Keratinocyte (primary cell): ENCODE data around the gene PLXNA2.

Experiments
- EZH2 ChIP-seq: IDR thresholded peaks from one replicate; pipeline ENCODE4 v1.6.1; 2012; ENCODE audit warnings: inconsistent platforms, mild to moderate bottlenecking, low read length, moderate library complexity
- TF ChIP-seq, protein P1 (sequence below), 3 experiments: IDR thresholded peaks in 1 of 3; conservative IDR thresholded peaks in 1 of 3; optimal IDR thresholded peaks in 1 of 3; 2 replicates in 2 of 3; 3 replicates in 1 of 3; pipeline versions ENCODE3 to v1.5.1; 2011; ENCODE audit warnings: low read length in 3 of 3, mild to moderate bottlenecking in 3 of 3, moderate library complexity in 2 of 3, control low read depth in 1 of 3, inconsistent platforms in 1 of 3; ENCODE audit not compliant: insufficient read depth in 2 of 3; ENCODE audit errors: extremely low read depth in 1 of 3

DNA sequence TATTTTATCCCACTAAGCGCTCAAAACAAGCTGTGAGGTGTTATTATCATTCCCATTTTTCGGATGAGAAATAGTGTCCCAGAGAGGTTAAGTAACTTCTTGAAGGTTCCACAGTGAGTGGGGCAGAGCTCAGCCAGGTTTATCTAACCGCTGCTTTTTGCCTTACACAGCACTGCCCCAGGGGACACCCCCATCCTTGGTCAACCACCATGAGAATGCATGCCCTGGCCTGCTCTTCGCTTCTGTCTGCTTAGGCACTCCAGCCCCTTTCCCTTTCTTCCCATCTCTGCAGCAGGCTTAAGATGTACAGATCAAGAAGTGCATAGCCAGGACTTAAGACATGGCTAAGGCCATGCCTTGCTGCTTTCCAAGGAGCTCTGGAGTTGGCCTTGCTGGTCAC, 174.3 kb downstream of the PLXNA2 start:
- TF ChIP-seq, protein P1, sequence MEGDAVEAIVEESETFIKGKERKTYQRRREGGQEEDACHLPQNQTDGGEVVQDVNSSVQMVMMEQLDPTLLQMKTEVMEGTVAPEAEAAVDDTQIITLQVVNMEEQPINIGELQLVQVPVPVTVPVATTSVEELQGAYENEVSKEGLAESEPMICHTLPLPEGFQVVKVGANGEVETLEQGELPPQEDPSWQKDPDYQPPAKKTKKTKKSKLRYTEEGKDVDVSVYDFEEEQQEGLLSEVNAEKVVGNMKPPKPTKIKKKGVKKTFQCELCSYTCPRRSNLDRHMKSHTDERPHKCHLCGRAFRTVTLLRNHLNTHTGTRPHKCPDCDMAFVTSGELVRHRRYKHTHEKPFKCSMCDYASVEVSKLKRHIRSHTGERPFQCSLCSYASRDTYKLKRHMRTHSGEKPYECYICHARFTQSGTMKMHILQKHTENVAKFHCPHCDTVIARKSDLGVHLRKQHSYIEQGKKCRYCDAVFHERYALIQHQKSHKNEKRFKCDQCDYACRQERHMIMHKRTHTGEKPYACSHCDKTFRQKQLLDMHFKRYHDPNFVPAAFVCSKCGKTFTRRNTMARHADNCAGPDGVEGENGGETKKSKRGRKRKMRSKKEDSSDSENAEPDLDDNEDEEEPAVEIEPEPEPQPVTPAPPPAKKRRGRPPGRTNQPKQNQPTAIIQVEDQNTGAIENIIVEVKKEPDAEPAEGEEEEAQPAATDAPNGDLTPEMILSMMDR (optimal IDR thresholded peaks at IDR 0.05 in 1 of 3, IDR thresholded peaks at IDR 0.05 in 1 of 3, conservative IDR thresholded peaks at IDR 0.05 in 1 of 3; ENCODE audit: extremely low read depth in 1 of 3, insufficient read depth in 2 of 3, low read length in 3 of 3) = no peak
- no peak for TF ChIP-seq EZH2
